GM10847 (cell line): ENCODE measurements around the gene ZNF276.

Source experiments
- POLR2A ChIP-seq: IDR thresholded peaks from 2 replicates; pipeline ENCODE4 v1.6.1; 2011; ENCODE audit not compliant: insufficient read length; ENCODE audit errors: extremely low read depth

ZNF276 gene

GRCh38 chr16:89779909-89780305 is 58.6 kb downstream of the ZNF276 start:
- TF ChIP-seq POLR2A, result no peak

GRCh38 chr16:89782489-89782888 is 61.2 kb downstream of the ZNF276 start:
- no peak for TF ChIP-seq POLR2A

GRCh38 chr16:89784406-89784805 is 63.1 kb downstream of the ZNF276 start:
- no peak for TF ChIP-seq POLR2A

GRCh38 chr16:89785523-89786155 is 64.3 kb downstream of the ZNF276 start:
- TF ChIP-seq POLR2A, result no peak

GRCh38 chr16:89786474-89787364 is 65.4 kb downstream of the ZNF276 start:
- TF ChIP-seq POLR2A, result no peak

- TF ChIP-seq POLR2A, result no peak
These were observed 66.0 kb downstream of the ZNF276 start for GRCh38 chr16:89787365-89787805.
